Esophagus squamous epithelium (tissue), 5 donors: ENCODE measurements around the gene MTM1. TPM values are rescaled to one million over a fixed set of nuclear protein-coding genes. Genes with fewer than 3 reads are reported as not detected.

ENCODE experiments used
- DNase-seq: peaks from one replicate; lab custom pipeline; 2025; lab: John Stamatoyannopoulos, UW
- H3K27ac ChIP-seq, 4 donors: fragments of 200-600 bp; sonication (generic); one replicate each; pipeline ENCODE4 v1.5.1; 2016 to 2019; ENCODE audit warnings: mild to moderate bottlenecking in 1 of 4
- H3K27me3 ChIP-seq, 4 donors: fragments of 200-600 bp; sonication (generic); 1 replicate in 3 of 4; 2 replicates in 1 of 4; pipeline versions ENCODE4 v1.5.1 to v1.6.0; 2017 to 2021; ENCODE audit warnings: antibody characterized with exemption in 1 of 4
- H3K36me3 ChIP-seq, 3 donors: fragments of 200-600 bp; sonication (generic); one replicate each; pipeline ENCODE4 v1.5.1; 2016 to 2019
- H3K4me1 ChIP-seq, 3 donors: fragments of 200-600 bp; sonication (generic); one replicate each; pipeline ENCODE4 v1.5.1; 2017 to 2019
- H3K4me3 ChIP-seq, 4 donors: fragments of 200-600 bp; sonication (generic); 1 replicate in 3 of 4; 2 replicates in 1 of 4; pipeline ENCODE4 v1.5.1; 2016 to 2019; ENCODE audit warnings: mild to moderate bottlenecking in 2 of 4, moderate library complexity in 1 of 4
- H3K9me3 ChIP-seq, 3 donors: fragments of 200-600 bp; sonication (generic); one replicate each; pipeline ENCODE4 v1.5.1; 2016 to 2019
- CTCF ChIP-seq, 6 experiments: fragments of 450-650 bp in 4 of 6; fragments of 200-600 bp in 2 of 6; sonication (generic) in 2 of 6; IDR thresholded peaks; one replicate each; pipeline ENCODE4 v1.5.1; 2016 to 2019; ENCODE audit warnings: antibody characterized with exemption in 6 of 6, mild to moderate bottlenecking in 4 of 6, moderate library complexity in 4 of 6
- POLR2A ChIP-seq, 4 donors: fragments of 450-650 bp; IDR thresholded peaks; one replicate each; pipeline ENCODE4 v1.6.1; 2017; ENCODE audit warnings: antibody characterized with exemption in 4 of 4, mild to moderate bottlenecking in 4 of 4, moderate library complexity in 3 of 4
- WGBS, 2 donors: methylation state at CpG; one replicate each; pipeline ENCODE4 v1.1.5; 2018; 5-methylcytosine and 5-hydroxymethylcytosine counted together
- intact Hi-C: fragments of 100-400 bp; cut with DNase I; formaldehyde crosslinking; loops from one replicate; pipeline ENCODE4 v1.15.0; 2022
- total RNA-seq, 4 donors: library from RNA; depleted of rRNA; stranded (reverse); fragments of >200 nt; gene quantifications; one replicate each; pipeline ENCODE4 v1.1.0, GENCODE V29; 2016
- donor health status: DM: yes; HTN: yes; CAD: no.

Gene MTM1
- total RNA-seq, 4 donors from 2014 or later = 9.1 to 13.7 (median 11.4) TPM

GRCh38 chrX:150635952-150636351, 67.5 kb downstream of the MTM1 start:
- WGBS, 2 donors = 15 to 47% methylated on average over 1 to 3 of the region's 3 CpGs

GRCh38 chrX:150642423-150642822, 74.0 kb downstream of the MTM1 start:
- intact Hi-C loops = no loop called here
- H3K4me1 ChIP-seq = no peaks in the 10 kb centered on the region
- 33 to 75% methylated on average over 2 to 3 of the region's 3 CpGs for WGBS, 2 donors
- no peak overlapping the region for H3K27ac ChIP-seq
- no peak for DNase-seq
- no peaks in the 10 kb centered on the region for H3K27me3 ChIP-seq
- TF ChIP-seq POLR2A (IDR thresholded peaks at IDR 0.05) (no peak), CTCF (IDR thresholded peaks at IDR 0.05) (no peak)
- H3K9me3 ChIP-seq = no peaks in the 10 kb centered on the region
- peaks cover 0 to 70% (median 4%) of the 10 kb centered on the region in 3 donors for H3K36me3 ChIP-seq
- no peak overlapping the region for H3K4me3 ChIP-seq

More at GRCh38 chrX:150635952-150636351, 67.5 kb downstream of the MTM1 start:
- Histone ChIP-seq H3K36me3 (peaks cover 0 to 37% (median 0%) of the 10 kb centered on the region in 3 donors), H3K27me3 (no peaks in the 10 kb centered on the region), H3K4me1 (no peaks in the 10 kb centered on the region), H3K27ac (no peak overlapping the region), H3K4me3 (no peak overlapping the region), H3K9me3 (no peaks in the 10 kb centered on the region)
- no peak for DNase-seq
- intact Hi-C loops = no loop called here
- no peak for TF ChIP-seq CTCF (IDR thresholded peaks at IDR 0.05)
- no peak for TF ChIP-seq POLR2A (IDR thresholded peaks at IDR 0.05)

- TF ChIP-seq CTCF (IDR thresholded peaks at IDR 0.05) (no peak), POLR2A (IDR thresholded peaks at IDR 0.05) (no peak)
- peaks cover 0 to 70% (median 4%) of the 10 kb centered on the region in 3 donors for H3K36me3 ChIP-seq
- H3K4me1 ChIP-seq = peaks cover 0 to 2% (median 0%) of the 10 kb centered on the region in 3 donors
- no peak for DNase-seq
- intact Hi-C loops = no loop called here
- no peaks in the 10 kb centered on the region for H3K27me3 ChIP-seq
- H3K4me3 ChIP-seq = no peak overlapping the region
- 21 to 33% methylated on average over 1 of the region's 1 CpG for WGBS, 2 donors
- H3K9me3 ChIP-seq = no peaks in the 10 kb centered on the region
- no peak overlapping the region for H3K27ac ChIP-seq
Observed at GRCh38 chrX:150643271-150643670, 74.8 kb downstream of the MTM1 start.

DNA sequence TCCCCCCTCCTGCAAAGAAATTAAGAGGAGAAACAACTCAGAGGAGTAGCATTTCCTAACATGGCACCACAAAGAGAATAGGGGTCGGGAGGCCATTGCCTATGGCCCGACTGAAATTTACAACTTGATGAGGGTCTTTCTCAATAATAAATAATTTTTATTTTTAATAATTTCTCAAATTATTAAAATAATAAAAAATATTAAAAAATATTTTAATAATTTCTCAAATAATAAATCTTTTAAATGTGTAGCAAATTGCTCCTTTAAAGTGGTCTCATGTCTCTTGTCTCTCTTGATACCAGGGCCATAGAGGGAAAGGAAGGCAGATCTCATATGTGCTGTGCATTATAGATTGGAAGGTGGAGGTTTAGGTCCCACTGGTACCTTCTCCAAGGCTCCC, 75.5 kb downstream of the MTM1 start:
- WGBS, 2 donors = 81 to 87% methylated on average over 2 of the region's 2 CpGs
- Histone ChIP-seq H3K4me1 (peaks cover 0 to 9% (median 0%) of the 10 kb centered on the region in 3 donors), H3K27me3 (no peaks in the 10 kb centered on the region), H3K9me3 (no peaks in the 10 kb centered on the region), H3K36me3 (peaks cover 0 to 68% (median 4%) of the 10 kb centered on the region in 3 donors), H3K27ac (no peak overlapping the region), H3K4me3 (no peak overlapping the region)
- no peak for DNase-seq
- intact Hi-C loops = no loop called here
- TF ChIP-seq POLR2A (IDR thresholded peaks at IDR 0.05) (no peak), CTCF (IDR thresholded peaks at IDR 0.05) (no peak)

GRCh38 chrX:150644422-150644821, 76.0 kb downstream of the MTM1 start:
- Histone ChIP-seq H3K4me1 (peaks cover 0 to 13% (median 0%) of the 10 kb centered on the region in 3 donors), H3K27ac (no peak overlapping the region), H3K4me3 (no peak overlapping the region), H3K27me3 (no peaks in the 10 kb centered on the region), H3K9me3 (no peaks in the 10 kb centered on the region), H3K36me3 (peaks cover 0 to 63% (median 4%) of the 10 kb centered on the region in 3 donors)
- 59 to 95% methylated on average over 2 to 4 of the region's 4 CpGs for WGBS, 2 donors
- intact Hi-C loops = no loop called here
- DNase-seq = no peak
- no peak for TF ChIP-seq POLR2A (IDR thresholded peaks at IDR 0.05)
- TF ChIP-seq CTCF (IDR thresholded peaks at IDR 0.05) = no peak
